ENCODE measurements around the gene ALPL. TPM values are rescaled to one million over a fixed set of nuclear protein-coding genes. Genes with fewer than 3 reads are reported as not detected.

Gene ALPL
- total RNA-seq, 1 experiment from 2014 or later = 140 TPM

DNA sequence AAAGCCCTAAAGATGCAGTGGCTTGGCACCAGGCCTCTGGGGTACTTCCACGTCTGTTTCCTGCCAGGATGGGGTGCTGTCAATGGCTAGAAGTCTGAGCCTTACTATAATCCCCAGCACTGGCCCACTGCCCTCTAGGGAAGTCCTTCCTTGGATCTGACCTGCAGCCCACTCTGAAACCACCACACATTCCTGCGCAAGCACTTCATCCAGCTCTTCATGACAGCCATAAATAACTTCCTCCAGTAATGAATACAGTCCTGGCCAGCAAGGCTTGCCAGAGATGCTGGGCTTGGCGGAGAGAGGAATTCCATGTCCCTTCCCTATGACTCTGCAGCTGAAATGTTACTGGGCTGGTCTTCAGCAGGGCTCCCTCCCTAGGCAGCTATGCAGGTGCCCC lies 32.6 kb downstream of the ALPL start (continued):
- TF ChIP-seq, protein P1, sequence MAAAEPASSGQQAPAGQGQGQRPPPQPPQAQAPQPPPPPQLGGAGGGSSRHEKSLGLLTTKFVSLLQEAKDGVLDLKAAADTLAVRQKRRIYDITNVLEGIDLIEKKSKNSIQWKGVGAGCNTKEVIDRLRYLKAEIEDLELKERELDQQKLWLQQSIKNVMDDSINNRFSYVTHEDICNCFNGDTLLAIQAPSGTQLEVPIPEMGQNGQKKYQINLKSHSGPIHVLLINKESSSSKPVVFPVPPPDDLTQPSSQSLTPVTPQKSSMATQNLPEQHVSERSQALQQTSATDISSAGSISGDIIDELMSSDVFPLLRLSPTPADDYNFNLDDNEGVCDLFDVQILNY (CRISPR knock-in tag; IDR thresholded peaks at IDR 0.05) = no peak
- TF ChIP-seq, protein P2, sequence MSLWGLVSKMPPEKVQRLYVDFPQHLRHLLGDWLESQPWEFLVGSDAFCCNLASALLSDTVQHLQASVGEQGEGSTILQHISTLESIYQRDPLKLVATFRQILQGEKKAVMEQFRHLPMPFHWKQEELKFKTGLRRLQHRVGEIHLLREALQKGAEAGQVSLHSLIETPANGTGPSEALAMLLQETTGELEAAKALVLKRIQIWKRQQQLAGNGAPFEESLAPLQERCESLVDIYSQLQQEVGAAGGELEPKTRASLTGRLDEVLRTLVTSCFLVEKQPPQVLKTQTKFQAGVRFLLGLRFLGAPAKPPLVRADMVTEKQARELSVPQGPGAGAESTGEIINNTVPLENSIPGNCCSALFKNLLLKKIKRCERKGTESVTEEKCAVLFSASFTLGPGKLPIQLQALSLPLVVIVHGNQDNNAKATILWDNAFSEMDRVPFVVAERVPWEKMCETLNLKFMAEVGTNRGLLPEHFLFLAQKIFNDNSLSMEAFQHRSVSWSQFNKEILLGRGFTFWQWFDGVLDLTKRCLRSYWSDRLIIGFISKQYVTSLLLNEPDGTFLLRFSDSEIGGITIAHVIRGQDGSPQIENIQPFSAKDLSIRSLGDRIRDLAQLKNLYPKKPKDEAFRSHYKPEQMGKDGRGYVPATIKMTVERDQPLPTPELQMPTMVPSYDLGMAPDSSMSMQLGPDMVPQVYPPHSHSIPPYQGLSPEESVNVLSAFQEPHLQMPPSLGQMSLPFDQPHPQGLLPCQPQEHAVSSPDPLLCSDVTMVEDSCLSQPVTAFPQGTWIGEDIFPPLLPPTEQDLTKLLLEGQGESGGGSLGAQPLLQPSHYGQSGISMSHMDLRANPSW (CRISPR knock-in tag; conservative IDR thresholded peaks at IDR 0.05; ENCODE audit: low read depth) = no peak

DNA sequence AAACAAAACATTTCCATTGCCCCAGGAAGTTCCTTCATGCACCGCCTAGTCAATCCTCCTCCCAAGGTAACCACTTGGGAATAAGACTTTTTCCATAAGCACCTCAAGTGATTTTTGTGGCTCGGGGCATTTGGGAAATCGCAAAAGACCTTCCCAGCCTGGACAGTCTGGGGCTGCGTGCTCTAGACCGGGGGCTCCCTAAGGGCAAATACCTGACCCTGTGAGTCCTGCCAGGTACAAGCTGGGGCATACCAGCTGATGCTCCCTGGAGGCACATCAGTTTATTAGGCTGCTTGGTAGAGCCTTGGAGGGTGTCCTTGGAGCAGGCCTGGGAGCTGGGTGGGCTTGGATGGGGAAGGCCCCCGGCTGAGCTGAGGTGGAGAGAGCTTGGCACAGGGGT lies 34.4 kb downstream of the ALPL start:
- ChIA-PET CTCF (interaction anchor here (1.1 to 1.5 kb wide), 3 partner anchors 10 to 34 kb away, joined by 3 read pairs; partner anchors contain the start of gene ALPL), POLR2A (no interaction called here)
- TF ChIP-seq CBFB (CRISPR knock-in tag; IDR thresholded peaks at IDR 0.05; ENCODE audit: low read depth) (no peak), ATF1 (CRISPR knock-in tag; IDR thresholded peaks at IDR 0.05) (no peak)
- H3K36me3 Mint-ChIP-seq = no peaks in the 10 kb centered on the region
- ATAC-seq = no peak
- no peak overlapping the region for H3K4me3 Mint-ChIP-seq
- H3K4me1 Mint-ChIP-seq = peaks cover 29% of the 10 kb centered on the region
- H3K9me3 Mint-ChIP-seq = no peaks in the 10 kb centered on the region
- no peak for DNase-seq (ENCODE audit: low spot score)
- H3K27ac Mint-ChIP-seq = peak overlapping the region; percentile 61
- no peaks in the 10 kb centered on the region for H3K27me3 Mint-ChIP-seq (ENCODE audit: low read depth)

DNA sequence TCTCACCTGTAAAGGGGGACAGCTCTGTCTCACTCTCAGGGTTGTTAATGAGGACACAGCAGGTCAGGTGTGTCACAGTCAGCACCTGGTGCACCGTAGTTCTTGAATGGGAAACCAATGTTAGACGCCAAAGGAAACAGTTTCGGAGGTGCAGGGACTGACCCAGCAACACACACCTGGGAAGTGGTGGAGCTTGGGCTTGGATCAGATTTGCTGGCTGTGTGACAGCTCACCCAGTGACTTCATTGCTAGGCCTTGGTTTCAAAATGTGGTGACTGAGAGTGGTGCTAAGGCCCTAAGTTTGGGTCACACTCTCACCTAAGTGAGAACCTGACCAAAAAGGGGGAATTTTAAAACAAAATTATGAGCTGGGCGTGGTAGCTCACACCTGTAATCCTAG lies 34.9 kb downstream of the ALPL start:
- peaks cover 26% of the 10 kb centered on the region for H3K4me1 Mint-ChIP-seq
- DNase-seq (ENCODE audit: low spot score) = no peak
- CTCF ChIA-PET = interaction anchor here (1.1 to 2.9 kb wide), 4 partner anchors 8 to 35 kb away, joined by 3 to 12 read pairs (median 3); partner anchors contain the start of gene ALPL
- TF ChIP-seq, protein P3, sequence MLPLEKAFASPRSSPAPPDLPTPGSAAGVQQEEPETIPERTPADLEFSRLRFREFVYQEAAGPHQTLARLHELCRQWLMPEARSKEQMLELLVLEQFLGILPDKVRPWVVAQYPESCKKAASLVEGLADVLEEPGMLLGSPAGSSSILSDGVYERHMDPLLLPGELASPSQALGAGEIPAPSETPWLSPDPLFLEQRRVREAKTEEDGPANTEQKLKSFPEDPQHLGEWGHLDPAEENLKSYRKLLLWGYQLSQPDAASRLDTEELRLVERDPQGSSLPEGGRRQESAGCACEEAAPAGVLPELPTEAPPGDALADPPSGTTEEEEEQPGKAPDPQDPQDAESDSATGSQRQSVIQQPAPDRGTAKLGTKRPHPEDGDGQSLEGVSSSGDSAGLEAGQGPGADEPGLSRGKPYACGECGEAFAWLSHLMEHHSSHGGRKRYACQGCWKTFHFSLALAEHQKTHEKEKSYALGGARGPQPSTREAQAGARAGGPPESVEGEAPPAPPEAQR (CRISPR knock-in tag; IDR thresholded peaks at IDR 0.05) = no peak
- TF ChIP-seq JAZF1 (CRISPR knock-in tag; IDR thresholded peaks at IDR 0.05) (no peak), SOX15 (CRISPR knock-in tag; IDR thresholded peaks at IDR 0.05) (no peak), GTF2I (CRISPR knock-in tag; conservative IDR thresholded peaks at IDR 0.05) (no peak), MYBL2 (CRISPR knock-in tag; IDR thresholded peaks at IDR 0.05) (no peak), OVOL2 (CRISPR knock-in tag; IDR thresholded peaks at IDR 0.05; ENCODE audit: borderline replicate concordance) (no peak)
- TF ChIP-seq, protein P4, sequence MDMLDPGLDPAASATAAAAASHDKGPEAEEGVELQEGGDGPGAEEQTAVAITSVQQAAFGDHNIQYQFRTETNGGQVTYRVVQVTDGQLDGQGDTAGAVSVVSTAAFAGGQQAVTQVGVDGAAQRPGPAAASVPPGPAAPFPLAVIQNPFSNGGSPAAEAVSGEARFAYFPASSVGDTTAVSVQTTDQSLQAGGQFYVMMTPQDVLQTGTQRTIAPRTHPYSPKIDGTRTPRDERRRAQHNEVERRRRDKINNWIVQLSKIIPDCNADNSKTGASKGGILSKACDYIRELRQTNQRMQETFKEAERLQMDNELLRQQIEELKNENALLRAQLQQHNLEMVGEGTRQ (CRISPR knock-in tag; IDR thresholded peaks at IDR 0.05) = no peak
- TF ChIP-seq, protein P5, sequence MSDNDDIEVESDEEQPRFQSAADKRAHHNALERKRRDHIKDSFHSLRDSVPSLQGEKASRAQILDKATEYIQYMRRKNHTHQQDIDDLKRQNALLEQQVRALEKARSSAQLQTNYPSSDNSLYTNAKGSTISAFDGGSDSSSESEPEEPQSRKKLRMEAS (CRISPR knock-in tag; IDR thresholded peaks at IDR 0.05) = no peak
- TF ChIP-seq, protein P6, sequence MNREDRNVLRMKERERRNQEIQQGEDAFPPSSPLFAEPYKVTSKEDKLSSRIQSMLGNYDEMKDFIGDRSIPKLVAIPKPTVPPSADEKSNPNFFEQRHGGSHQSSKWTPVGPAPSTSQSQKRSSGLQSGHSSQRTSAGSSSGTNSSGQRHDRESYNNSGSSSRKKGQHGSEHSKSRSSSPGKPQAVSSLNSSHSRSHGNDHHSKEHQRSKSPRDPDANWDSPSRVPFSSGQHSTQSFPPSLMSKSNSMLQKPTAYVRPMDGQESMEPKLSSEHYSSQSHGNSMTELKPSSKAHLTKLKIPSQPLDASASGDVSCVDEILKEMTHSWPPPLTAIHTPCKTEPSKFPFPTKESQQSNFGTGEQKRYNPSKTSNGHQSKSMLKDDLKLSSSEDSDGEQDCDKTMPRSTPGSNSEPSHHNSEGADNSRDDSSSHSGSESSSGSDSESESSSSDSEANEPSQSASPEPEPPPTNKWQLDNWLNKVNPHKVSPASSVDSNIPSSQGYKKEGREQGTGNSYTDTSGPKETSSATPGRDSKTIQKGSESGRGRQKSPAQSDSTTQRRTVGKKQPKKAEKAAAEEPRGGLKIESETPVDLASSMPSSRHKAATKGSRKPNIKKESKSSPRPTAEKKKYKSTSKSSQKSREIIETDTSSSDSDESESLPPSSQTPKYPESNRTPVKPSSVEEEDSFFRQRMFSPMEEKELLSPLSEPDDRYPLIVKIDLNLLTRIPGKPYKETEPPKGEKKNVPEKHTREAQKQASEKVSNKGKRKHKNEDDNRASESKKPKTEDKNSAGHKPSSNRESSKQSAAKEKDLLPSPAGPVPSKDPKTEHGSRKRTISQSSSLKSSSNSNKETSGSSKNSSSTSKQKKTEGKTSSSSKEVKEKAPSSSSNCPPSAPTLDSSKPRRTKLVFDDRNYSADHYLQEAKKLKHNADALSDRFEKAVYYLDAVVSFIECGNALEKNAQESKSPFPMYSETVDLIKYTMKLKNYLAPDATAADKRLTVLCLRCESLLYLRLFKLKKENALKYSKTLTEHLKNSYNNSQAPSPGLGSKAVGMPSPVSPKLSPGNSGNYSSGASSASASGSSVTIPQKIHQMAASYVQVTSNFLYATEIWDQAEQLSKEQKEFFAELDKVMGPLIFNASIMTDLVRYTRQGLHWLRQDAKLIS (CRISPR knock-in tag; IDR thresholded peaks at IDR 0.05; ENCODE audit: borderline replicate concordance) = no peak
- TF ChIP-seq, protein P2 (CRISPR knock-in tag; conservative IDR thresholded peaks at IDR 0.05; ENCODE audit: low read depth) = no peak
- TF ChIP-seq, protein P1 (CRISPR knock-in tag; IDR thresholded peaks at IDR 0.05) = no peak
- TF ChIP-seq, protein P7, sequence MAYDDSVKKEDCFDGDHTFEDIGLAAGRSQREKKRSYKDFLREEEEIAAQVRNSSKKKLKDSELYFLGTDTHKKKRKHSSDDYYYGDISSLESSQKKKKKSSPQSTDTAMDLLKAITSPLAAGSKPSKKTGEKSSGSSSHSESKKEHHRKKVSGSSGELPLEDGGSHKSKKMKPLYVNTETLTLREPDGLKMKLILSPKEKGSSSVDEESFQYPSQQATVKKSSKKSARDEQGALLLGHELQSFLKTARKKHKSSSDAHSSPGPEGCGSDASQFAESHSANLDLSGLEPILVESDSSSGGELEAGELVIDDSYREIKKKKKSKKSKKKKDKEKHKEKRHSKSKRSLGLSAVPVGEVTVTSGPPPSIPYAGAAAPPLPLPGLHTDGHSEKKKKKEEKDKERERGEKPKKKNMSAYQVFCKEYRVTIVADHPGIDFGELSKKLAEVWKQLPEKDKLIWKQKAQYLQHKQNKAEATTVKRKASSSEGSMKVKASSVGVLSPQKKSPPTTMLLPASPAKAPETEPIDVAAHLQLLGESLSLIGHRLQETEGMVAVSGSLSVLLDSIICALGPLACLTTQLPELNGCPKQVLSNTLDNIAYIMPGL (CRISPR knock-in tag; IDR thresholded peaks at IDR 0.05) = no peak

More for the DNA sequence above, 34.9 kb downstream of the ALPL start:
- ATAC-seq = no peak
- Mint-ChIP-seq H3K4me3 (no peak overlapping the region), H3K36me3 (no peaks in the 10 kb centered on the region), H3K27me3 (ENCODE audit: low read depth) (no peaks in the 10 kb centered on the region), H3K27ac (peak overlapping the region; percentile 89; the same call in 1 of the 2 replicates), H3K9me3 (no peaks in the 10 kb centered on the region)
- POLR2A ChIA-PET = no interaction called here
